NB4 (cell line): ENCODE measurements around the gene RPTOR.

Experiments
- CTCF ChIP-seq: IDR thresholded peaks from one replicate; pipeline ENCODE4 v1.5.1; 2012; ENCODE audit warnings: low read depth, low read length
- MYC ChIP-seq: IDR thresholded peaks from 2 replicates; pipeline ENCODE4 v1.6.1; 2011; ENCODE audit warnings: low read depth, low read length
- POLR2A ChIP-seq: IDR thresholded peaks from 2 replicates; pipeline ENCODE4 v1.6.1; 2011; ENCODE audit warnings: mild to moderate bottlenecking; ENCODE audit not compliant: insufficient read length; ENCODE audit errors: extremely low read depth

GRCh38 chr17:80647746-80648145 is 103.1 kb downstream of the RPTOR start:
- TF ChIP-seq CTCF: no peak
- no peak for TF ChIP-seq POLR2A
- TF ChIP-seq MYC: no peak
